HepG2 (cell line): Measurements from ENCODE around the gene CIT. TPM values are rescaled to one million over a fixed set of nuclear protein-coding genes. Genes with fewer than 3 reads are reported as not detected.

Experiments used
- ATAC-seq: fragments of 200-7000 bp; cut with Tn5 transposase; 3 replicates; pipeline ENCODE4 v1.9.1; 2020; ENCODE audit warnings: mild to moderate bottlenecking, moderate library complexity
- BruUV-seq: library from RNA; stranded (reverse); fragments of 400-500 nt; replicated peaks from 2 replicates; lab custom pipeline; 2021; lab: Mats Ljungman, UMichigan
- CTCF ChIA-PET: fragments of 300-600 bp; formaldehyde crosslinking; extraction: SDS; loops from one replicate; lab custom pipeline; 2021; ENCODE audit warnings: low total read pairs, inconsistent platforms, low intra/inter-chr PET ratio; lab: Yijun Ruan, JAX
- POLR2A ChIA-PET: fragments of 350-600 bp; sonication (Branson Sonifier 250); formaldehyde crosslinking; loops from one replicate; lab custom pipeline; 2020; ENCODE audit warnings: antibody characterized with exemption, inconsistent platforms; lab: Yijun Ruan, JAX
- DNase-seq: peaks from one replicate; pipeline ENCODE4 v3.0.0-alpha.2; 2015; ENCODE audit warnings: low spot score
- FAIRE-seq: peaks from 3 replicates; lab custom pipeline; 2011; peaks lifted over from hg19 to GRCh38; lab: Jason Lieb, UNC
- H2AFZ ChIP-seq: one replicate; pipeline ENCODE4 v1.6.1; 2011; ENCODE audit warnings: low read length, inconsistent platforms
- H3K27ac ChIP-seq: fragments of 300-600 bp; 3 replicates; pipeline ENCODE4 v1.8.0; 2011; ENCODE audit warnings: mixed run types, mild to moderate bottlenecking, mixed read lengths, low read length, inconsistent platforms; ENCODE audit not compliant: insufficient read depth; ENCODE audit errors: extremely low read length
- H3K27me3 ChIP-seq, 2 experiments: fragments of 200-600 bp in 1 of 2; 2 replicates in 1 of 2; 3 replicates in 1 of 2; pipeline versions ENCODE4 v1.6.0 to v1.8.0; 2011; ENCODE audit warnings: low read length in 2 of 2, mild to moderate bottlenecking in 2 of 2, moderate library complexity in 2 of 2, inconsistent platforms in 1 of 2; ENCODE audit not compliant: insufficient read depth in 2 of 2, control insufficient read depth in 1 of 2
- H3K36me3 ChIP-seq, 2 experiments: fragments of 200-600 bp in 1 of 2; replicated peaks in 1 of 2; 2 replicates in 1 of 2; 3 replicates in 1 of 2; pipeline versions ENCODE4 v1.5.1 to v1.8.0; 2011; ENCODE audit warnings: low read length in 2 of 2, inconsistent platforms in 1 of 2; ENCODE audit not compliant: insufficient read depth in 2 of 2, control insufficient read depth in 1 of 2
- H3K4me1 ChIP-seq: 2 replicates; pipeline ENCODE4 v1.5.1; 2012; ENCODE audit warnings: low read length, inconsistent platforms; ENCODE audit not compliant: insufficient read depth
- H3K4me2 ChIP-seq: 2 replicates; pipeline ENCODE4 v1.6.0; 2011; ENCODE audit warnings: low read depth, low read length, inconsistent platforms
- H3K4me3 ChIP-seq, 3 experiments: fragments of 200-600 bp in 1 of 3; sonication (generic), shearing (Covaris generic) in 1 of 3; replicated peaks in 1 of 3; 2 replicates each; pipeline ENCODE4 v1.5.1; 2011 to 2016; ENCODE audit warnings: low read length in 3 of 3, inconsistent platforms in 2 of 3, low read depth in 2 of 3, mild to moderate bottlenecking in 2 of 3, control low read depth in 1 of 3, mixed read lengths in 1 of 3; ENCODE audit not compliant: insufficient read depth in 1 of 3
- H3K79me2 ChIP-seq: one replicate; pipeline ENCODE4 v1.6.1; 2011; ENCODE audit warnings: low read length, inconsistent platforms; ENCODE audit not compliant: insufficient read depth
- H3K9ac ChIP-seq: 2 replicates; pipeline ENCODE4 v1.6.0; 2011; ENCODE audit warnings: mild to moderate bottlenecking, low read depth, low read length, inconsistent platforms; ENCODE audit not compliant: insufficient read depth
- H3K9me3 ChIP-seq: 2 replicates; pipeline ENCODE4 v1.5.1; 2012; ENCODE audit warnings: mild to moderate bottlenecking, low read length
- H4K20me1 ChIP-seq: 2 replicates; pipeline ENCODE4 v1.6.0; 2011; ENCODE audit warnings: inconsistent platforms, mild to moderate bottlenecking, low read length, moderate library complexity; ENCODE audit not compliant: insufficient read depth
- ETV5 ChIP-seq: IDR thresholded peaks from 2 replicates; pipeline ENCODE4 v1.6.1; 2018; ENCODE audit warnings: missing biosample characterization, missing genetic modification reagents, inconsistent platforms, borderline replicate concordance
- HINFP ChIP-seq: sonication (generic); formaldehyde crosslinking; IDR thresholded peaks from 2 replicates; pipeline ENCODE4 v1.4.0; 2020; ENCODE audit warnings: low read depth, mild to moderate bottlenecking, missing genetic modification reagents
- KDM3A ChIP-seq: IDR thresholded peaks from 2 replicates; pipeline ENCODE4 v1.6.1; 2018; ENCODE audit warnings: low read depth, missing compliant biosample characterization
- MXD3 ChIP-seq: IDR thresholded peaks from 2 replicates; pipeline ENCODE4 v1.6.1; 2016; ENCODE audit warnings: mild to moderate bottlenecking, missing biosample characterization, missing genetic modification reagents
- NAIF1 ChIP-seq: sonication (generic); formaldehyde crosslinking; IDR thresholded peaks from 2 replicates; pipeline ENCODE4 v1.5.0; 2020; ENCODE audit warnings: mild to moderate bottlenecking, missing genetic modification reagents, borderline replicate concordance
- NR3C1 ChIP-seq: sonication (generic); formaldehyde crosslinking; IDR thresholded peaks from 2 replicates; pipeline ENCODE4 v1.4.0; 2020; ENCODE audit warnings: missing genetic modification reagents
- RBAK ChIP-seq: sonication (generic); formaldehyde crosslinking; IDR thresholded peaks from 2 replicates; pipeline ENCODE4 v1.5.1; 2020; ENCODE audit warnings: mild to moderate bottlenecking, missing genetic modification reagents
- SP4 ChIP-seq: sonication (generic); formaldehyde crosslinking; IDR thresholded peaks from 2 replicates; pipeline ENCODE4 v1.8.1; 2023; ENCODE audit warnings: mild to moderate bottlenecking, missing genetic modification reagents
- ZNF253 ChIP-seq: sonication (generic); formaldehyde crosslinking; IDR thresholded peaks from 2 replicates; pipeline ENCODE4 v1.8.0; 2022; ENCODE audit warnings: mild to moderate bottlenecking, missing genetic modification reagents, borderline replicate concordance
- ZNF788 ChIP-seq: sonication (generic); formaldehyde crosslinking; IDR thresholded peaks from 2 replicates; pipeline ENCODE4 v1.5.0; 2020; ENCODE audit warnings: mild to moderate bottlenecking, missing genetic modification reagents, borderline replicate concordance
- ZNF792 ChIP-seq: IDR thresholded peaks from 2 replicates; pipeline ENCODE4 v1.6.1; 2016
- WGBS: methylation state at CpG from one replicate; pipeline ENCODE4 v1.1.6; 2017; ENCODE audit warnings: low lambda C conversion rate; 5-methylcytosine and 5-hydroxymethylcytosine counted together
- in situ Hi-C: cut with HindIII; loops from 2 replicates; pipeline ENCODE4 v1.10.0; 2017; ENCODE audit warnings: low pct_unique_long_range_greater_than_20kb; ENCODE audit not compliant: extremely low pct_ligation_motif_present
- intact Hi-C: fragments of 100-400 bp; cut with micrococcal nuclease; formaldehyde crosslinking; loops from one replicate; pipeline ENCODE4 v1.10.0; 2022; ENCODE audit not compliant: unreplicated experiment
- polyA plus RNA-seq, 8 experiments: library from polyadenylated mRNA; depleted of rRNA in 3 of 8; stranded (reverse) in 7 of 8; unstranded in 1 of 8; fragments of >200 nt; fragmentation: Illumina TruSeq in 4 of 8; extraction: Trizol in 4 of 8; gene quantifications; 2 replicates each; pipeline versions ENCODE4 v1.2.1 to v1.2.3, GENCODE V29; 2011 to 2016; ENCODE audit warnings: low read depth in 4 of 8, missing spikeins in 1 of 8, mixed read lengths in 1 of 8; ENCODE audit not compliant: insufficient read depth in 1 of 8
- total RNA-seq, 5 experiments: library from RNA; depleted of rRNA; stranded (reverse); fragments of >200 nt; fragmentation: Illumina TruSeq; extraction: Trizol; gene quantifications; 2 replicates each; pipeline ENCODE4 v1.2.3, GENCODE V29; 2016; ENCODE audit warnings: low read depth in 1 of 5
- TF ChIP-seq, protein P1 (sequence below): sonication (generic); formaldehyde crosslinking; IDR thresholded peaks from 2 replicates; pipeline ENCODE4 v1.9.0; 2022; ENCODE audit warnings: low read depth, missing genetic modification reagents

Gene CIT
- total and polyA plus RNA-seq, 2 of the 13 experiments (the other 11 are each of a cell fraction or from before 2014, with no cell fraction given) = 7.7 to 11.7 TPM

- Histone ChIP-seq H2AFZ (no peak overlapping the region), H4K20me1 (no peaks in the 10 kb centered on the region), H3K4me3 (no peak overlapping the region), H3K4me2 (no peak overlapping the region), H3K27me3 (no peaks in the 10 kb centered on the region), H3K79me2 (no peaks in the 10 kb centered on the region), H3K36me3 (peaks cover 4 to 34% of the 10 kb centered on the region in 2 experiments), H3K4me1 (no peaks in the 10 kb centered on the region)
- in situ Hi-C loops = no loop called here
- POLR2A ChIA-PET = no interaction called here
- DNase-seq (no peak), FAIRE-seq (no peak), ATAC-seq (no peak)
- 96% methylated on average over 4 of the region's 4 CpGs for WGBS
- intact Hi-C loops = no loop called here
- BruUV-seq = no TSS peak
- no peak for TF ChIP-seq ZNF792 (CRISPR knock-in tag)
- TF ChIP-seq, all 625 proteins: peak for 0
- H3K9me3 ChIP-seq = no peaks in the 10 kb centered on the region
- CTCF ChIA-PET = no interaction called here
- H3K27ac ChIP-seq = no peak overlapping the region
- no peak overlapping the region for H3K9ac ChIP-seq
Observed at GRCh38 chr12:119772431-119772830, 104.7 kb downstream of the CIT start.

GRCh38 chr12:119770146-119770545 lies 107.0 kb downstream of the CIT start:
- ChIA-PET POLR2A (no interaction called here), CTCF (no interaction called here)
- peaks cover 4 to 34% of the 10 kb centered on the region in 2 experiments for H3K36me3 ChIP-seq
- H3K27ac ChIP-seq = no peak overlapping the region
- DNase-seq = no peak
- no peak overlapping the region for H3K4me2 ChIP-seq
- no peak for FAIRE-seq
- ATAC-seq = no peak
- no peaks in the 10 kb centered on the region for H3K9me3 ChIP-seq
- no peak overlapping the region for H3K4me3 ChIP-seq
- H2AFZ ChIP-seq = no peak overlapping the region
- H3K79me2 ChIP-seq = no peaks in the 10 kb centered on the region
- in situ Hi-C loops = no loop called here
- WGBS = 95% methylated on average over 5 of the region's 5 CpGs
- no peaks in the 10 kb centered on the region for H4K20me1 ChIP-seq
- intact Hi-C loops = no loop called here
- H3K9ac ChIP-seq = no peak overlapping the region
- no peaks in the 10 kb centered on the region for H3K4me1 ChIP-seq
- no TSS peak for BruUV-seq
- no peaks in the 10 kb centered on the region for H3K27me3 ChIP-seq
- no peak for TF ChIP-seq NR3C1 (CRISPR knock-in tag)
- no peak for TF ChIP-seq MXD3 (CRISPR knock-in tag)
- no peak for TF ChIP-seq ETV5
- TF ChIP-seq ZNF253 (CRISPR knock-in tag) = no peak
- TF ChIP-seq NAIF1 (CRISPR knock-in tag) = no peak
- TF ChIP-seq SP4 (CRISPR knock-in tag) = no peak
- TF ChIP-seq ZNF788 (CRISPR knock-in tag) = no peak
- TF ChIP-seq KDM3A = no peak
- no peak for TF ChIP-seq HINFP (CRISPR knock-in tag)
- no peak for TF ChIP-seq RBAK (CRISPR knock-in tag)
- TF ChIP-seq, protein P1, sequence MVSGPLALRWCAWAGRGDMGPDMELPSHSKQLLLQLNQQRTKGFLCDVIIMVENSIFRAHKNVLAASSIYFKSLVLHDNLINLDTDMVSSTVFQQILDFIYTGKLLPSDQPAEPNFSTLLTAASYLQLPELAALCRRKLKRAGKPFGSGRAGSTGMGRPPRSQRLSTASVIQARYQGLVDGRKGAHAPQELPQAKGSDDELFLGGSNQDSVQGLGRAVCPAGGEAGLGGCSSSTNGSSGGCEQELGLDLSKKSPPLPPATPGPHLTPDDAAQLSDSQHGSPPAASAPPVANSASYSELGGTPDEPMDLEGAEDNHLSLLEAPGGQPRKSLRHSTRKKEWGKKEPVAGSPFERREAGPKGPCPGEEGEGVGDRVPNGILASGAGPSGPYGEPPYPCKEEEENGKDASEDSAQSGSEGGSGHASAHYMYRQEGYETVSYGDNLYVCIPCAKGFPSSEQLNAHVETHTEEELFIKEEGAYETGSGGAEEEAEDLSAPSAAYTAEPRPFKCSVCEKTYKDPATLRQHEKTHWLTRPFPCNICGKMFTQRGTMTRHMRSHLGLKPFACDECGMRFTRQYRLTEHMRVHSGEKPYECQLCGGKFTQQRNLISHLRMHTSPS (CRISPR knock-in tag) = no peak
